Stimulated activated CD8-positive, alpha-beta memory T cell treated with anti-CD3 and anti-CD28 coated beads, Interleukin-12 subunit alpha, Interleukin-12 subunit beta, amount 100 ng/mL, for 24 hours (primary cell): ENCODE measurements around the gene PLD4.
"Not testable (repeated sequence)": the region's sequence is repeated elsewhere in the genome, so short reads cannot be mapped to it uniquely, and the experiment has no call there.

ENCODE experiments used
- DNase-seq: peaks from one replicate; pipeline ENCODE4 v3.0.0-alpha.2; 2020; ENCODE audit errors: extremely low read depth

Gene PLD4

GRCh38 chr14:104898870-104899510, 25.7 kb upstream of the PLD4 start:
- DNase-seq, result no peak

GRCh38 chr14:104899781-104900180, 24.9 kb upstream of the PLD4 start:
- DNase-seq, result no peak

- DNase-seq, result no peak
Observed at GRCh38 chr14:104900639-104901512, 23.8 kb upstream of the PLD4 start.

DNA sequence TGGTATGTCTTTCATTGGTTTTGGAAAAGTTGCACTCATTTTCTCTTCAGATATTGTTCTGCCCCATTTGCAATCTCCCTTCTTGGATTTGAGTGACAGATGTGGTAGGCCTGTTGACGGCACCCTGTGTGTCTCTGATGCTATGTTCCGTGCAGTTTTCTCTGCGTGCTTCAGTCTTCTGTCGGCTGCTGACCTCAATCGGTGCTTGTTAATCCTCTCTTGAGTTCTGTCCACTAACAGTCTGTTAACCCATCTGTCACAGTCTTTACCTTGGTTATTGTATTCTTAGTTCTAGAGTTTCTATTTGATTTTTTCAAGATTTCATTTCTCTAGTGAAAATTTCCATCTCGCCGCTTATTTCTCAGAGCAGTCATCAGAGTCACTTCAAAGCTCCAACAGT, 20.7 kb upstream of the PLD4 start:
- no peak for DNase-seq

- not testable (repeated sequence) for DNase-seq
Observed at GRCh38 chr14:104904650-104905578, 19.8 kb upstream of the PLD4 start.

GRCh38 chr14:104905579-104905933, 19.1 kb upstream of the PLD4 start:
- not testable (repeated sequence) for DNase-seq

GRCh38 chr14:104908303-104908702, 16.4 kb upstream of the PLD4 start:
- no peak for DNase-seq

- DNase-seq, result no peak
Observed at GRCh38 chr14:104912053-104912452, 12.6 kb upstream of the PLD4 start.

GRCh38 chr14:104913435-104913834, 11.2 kb upstream of the PLD4 start:
- DNase-seq, result no peak

GRCh38 chr14:104917116-104917515, 7.6 kb upstream of the PLD4 start:
- no peak for DNase-seq

DNA sequence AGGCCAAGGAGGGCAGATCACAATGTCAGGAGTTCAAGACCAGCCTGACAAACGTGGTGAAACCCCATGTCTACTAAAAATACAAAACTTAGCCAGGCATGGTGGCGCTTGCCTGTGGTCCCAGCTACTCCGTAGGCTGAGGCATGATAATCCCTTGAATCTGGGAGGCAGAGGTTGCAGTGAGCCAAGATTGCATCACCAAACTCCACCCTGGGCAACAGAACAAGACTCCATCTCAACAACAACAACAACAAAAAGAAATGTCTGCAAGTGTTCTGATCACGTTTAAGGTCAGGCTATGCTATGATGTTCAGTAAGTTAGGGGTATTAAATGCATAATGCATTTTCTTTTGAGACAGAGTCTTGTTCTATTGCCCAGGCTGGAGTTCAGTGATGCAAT, 6.7 kb upstream of the PLD4 start:
- DNase-seq, result no peak

- DNase-seq, result not testable (repeated sequence)
Observed at GRCh38 chr14:104919152-104919992, 5.3 kb upstream of the PLD4 start.

- DNase-seq, result no peak
Observed at GRCh38 chr14:104919993-104920315, 4.7 kb upstream of the PLD4 start.

DNA sequence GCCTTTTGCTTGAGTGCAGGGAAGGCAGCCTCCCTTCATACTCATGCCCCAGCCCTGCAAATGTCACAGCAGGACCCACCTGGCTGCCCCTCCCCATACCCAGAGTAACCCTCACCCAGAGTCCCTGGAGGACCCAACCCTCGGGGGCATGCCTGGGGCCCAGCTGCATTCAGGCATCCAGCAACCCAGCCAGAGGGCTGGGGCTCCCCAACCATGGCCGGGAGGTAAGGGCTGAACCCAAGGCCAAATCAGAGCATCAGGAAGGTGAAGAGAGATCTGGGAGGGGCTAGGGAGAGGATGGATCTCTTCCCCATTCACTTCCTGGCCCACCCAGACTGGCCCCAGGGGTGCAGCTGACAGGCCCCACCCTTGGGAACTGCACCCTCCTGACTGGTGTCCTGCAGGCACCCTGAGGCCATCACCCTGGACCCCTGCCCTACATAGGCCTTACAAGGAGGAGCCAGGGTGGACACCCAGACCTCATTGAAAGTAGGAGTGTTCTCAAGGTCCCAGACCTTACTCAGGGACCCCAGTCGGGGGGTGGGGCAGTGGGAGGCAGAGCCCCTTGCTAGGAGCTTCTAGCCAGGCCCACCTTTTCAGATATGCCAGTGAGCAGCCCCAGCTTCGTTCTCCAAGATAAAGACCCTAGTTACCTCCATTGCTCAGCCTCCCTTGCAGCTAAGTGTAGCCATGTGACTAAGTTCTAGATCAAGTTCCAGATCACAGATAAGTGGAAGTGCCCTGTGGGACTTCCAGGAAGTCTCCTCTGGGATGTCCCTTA, 849 bp upstream of the PLD4 start:
- no peak for DNase-seq

GRCh38 chr14:104925214-104925854, 655 bp downstream of the PLD4 start:
- no peak for DNase-seq

- no peak for DNase-seq
Observed at GRCh38 chr14:104925855-104926609, 1.4 kb downstream of the PLD4 start.

- DNase-seq, result no peak
Observed at GRCh38 chr14:104926619-104927431, 2.1 kb downstream of the PLD4 start.

DNA sequence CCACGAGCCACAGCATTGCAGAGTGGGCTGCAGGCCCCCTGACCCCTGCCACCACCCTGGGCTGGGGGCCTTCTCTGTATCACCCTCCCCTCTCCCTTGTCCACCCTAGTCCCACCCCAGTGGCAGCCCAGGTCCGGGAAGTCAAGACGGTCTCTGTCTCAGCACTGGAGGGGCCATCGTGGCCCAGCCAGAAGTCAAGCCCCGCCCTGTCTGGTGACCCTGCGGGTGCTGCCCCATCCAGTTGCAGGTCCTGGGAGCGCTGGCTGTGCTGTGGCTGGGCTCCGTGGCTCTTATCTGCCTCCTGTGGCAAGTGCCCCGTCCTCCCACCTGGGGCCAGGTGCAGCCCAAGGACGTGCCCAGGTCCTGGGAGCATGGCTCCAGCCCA, 2.7 kb downstream of the PLD4 start:
- DNase-seq, result no peak

DNA sequence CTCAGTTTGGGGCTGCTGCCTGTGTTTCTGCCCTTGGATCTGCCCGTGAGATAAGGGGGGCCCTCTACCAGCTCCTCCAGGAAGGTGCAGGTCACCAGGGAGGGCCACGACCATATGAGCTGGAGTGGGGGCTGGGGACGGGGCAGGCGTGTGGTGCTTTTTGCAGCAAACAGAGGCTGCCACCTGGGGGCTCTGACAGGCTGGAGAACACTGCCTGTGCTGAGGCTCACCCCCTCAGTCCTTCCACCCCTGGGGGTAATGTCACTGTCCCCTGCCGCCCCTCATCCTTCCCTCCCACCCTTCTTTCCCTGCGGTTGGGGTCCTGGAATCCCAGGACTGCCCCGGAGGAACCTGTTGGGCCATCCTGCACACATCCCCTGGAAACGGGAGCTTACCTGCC, 3.2 kb downstream of the PLD4 start:
- DNase-seq, result no peak
